GM19035 (cell line): ENCODE measurements around the gene DST.

Experiments
- ATAC-seq: cut with Tn5 transposase; IDR thresholded peaks from one replicate; pipeline ENCODE4 v1.9.1; 2021; ENCODE audit not compliant: unreplicated experiment

Gene DST

GRCh38 chr6:56642366-56643261 lies at the start of gene DST:
Gene DST, minus strand, starts transcription at chr6:56642889.
- no peak for ATAC-seq

GRCh38 chr6:56691814-56692213 lies 49.1 kb upstream of the DST start:
- no peak for ATAC-seq

- ATAC-seq, result no peak
Measured at GRCh38 chr6:56691286-56691595, 48.6 kb upstream of the DST start.

- ATAC-seq, result no peak
Measured at GRCh38 chr6:56690519-56691285, 48.0 kb upstream of the DST start.

GRCh38 chr6:56689663-56690062 lies 47.0 kb upstream of the DST start:
- peak; percentile 37 for ATAC-seq

GRCh38 chr6:56689114-56689513 lies 46.4 kb upstream of the DST start:
- ATAC-seq, result peak; percentile 80

GRCh38 chr6:56688521-56688920 lies 45.8 kb upstream of the DST start:
- ATAC-seq, result no peak

GRCh38 chr6:56687551-56687950 lies 44.9 kb upstream of the DST start:
- no peak for ATAC-seq

- ATAC-seq, result no peak
Measured at GRCh38 chr6:56686429-56686828, 43.7 kb upstream of the DST start.

GRCh38 chr6:56685994-56686393 lies 43.3 kb upstream of the DST start:
- ATAC-seq, result no peak

GRCh38 chr6:56685102-56685733 lies 42.5 kb upstream of the DST start:
- ATAC-seq, result no peak

GRCh38 chr6:56684342-56685101 lies 41.8 kb upstream of the DST start:
- ATAC-seq, result no peak

GRCh38 chr6:56683882-56684281 lies 41.2 kb upstream of the DST start:
- ATAC-seq, result no peak

- no peak for ATAC-seq
Measured at GRCh38 chr6:56682635-56683034, 39.9 kb upstream of the DST start.

- ATAC-seq, result no peak
Measured at GRCh38 chr6:56677559-56677958, 34.9 kb upstream of the DST start.

GRCh38 chr6:56671651-56672461 lies 29.2 kb upstream of the DST start:
- ATAC-seq, result no peak

- no peak for ATAC-seq
Measured at GRCh38 chr6:56671160-56671559, 28.5 kb upstream of the DST start.

- ATAC-seq, result no peak
Measured at GRCh38 chr6:56669041-56669440, 26.4 kb upstream of the DST start.

GRCh38 chr6:56668158-56668557 lies 25.5 kb upstream of the DST start:
- ATAC-seq, result no peak

- no peak for ATAC-seq
Measured at GRCh38 chr6:56667336-56667735, 24.6 kb upstream of the DST start.
